Measurements from ENCODE around the gene ENDOU. TPM values are rescaled to one million over a fixed set of nuclear protein-coding genes. Genes with fewer than 3 reads are reported as not detected.

ENDOU gene
- total RNA-seq, 2 experiments from 2014 or later: 0.30 TPM; not detected in 1

Other genes with a start within 250 kb of the ENDOU start
- gene RPAP3, start 19.5 kb downstream of the ENDOU start, total RNA-seq: 10 to 100 TPM; 36.0 to 41.1 TPM
- gene RAPGEF3, start 33.4 kb upstream of the ENDOU start, total RNA-seq: 1 to 10 TPM in 1 of 2 experiments, under 1 TPM in 1; 0.94 to 1.1 TPM
- gene SLC48A1, start 47.7 kb upstream of the ENDOU start, total RNA-seq: 10 to 100 TPM; 13.4 to 13.9 TPM
- gene HDAC7, start 94.4 kb upstream of the ENDOU start, total RNA-seq: 100 to 1,000 TPM; 200 to 215 TPM
- gene VDR, start 179.5 kb upstream of the ENDOU start, total RNA-seq: 10 to 100 TPM; 13.9 to 14.3 TPM
- gene TMEM106C, start 238.1 kb upstream of the ENDOU start, total RNA-seq: 100 to 1,000 TPM; 111 to 115 TPM